Epithelial cell of prostate (primary cell): ENCODE results near the gene PRPS1.

Experiments
- DNase-seq: peaks from one replicate; pipeline ENCODE4 v3.0.0-alpha.2; 2011; ENCODE audit warnings: low read depth, low spot score
- H3K27ac ChIP-seq: fragments of 450-650 bp; 2 replicates; pipeline ENCODE4 v1.5.1; 2017; ENCODE audit warnings: mild to moderate bottlenecking

Gene PRPS1

DNA sequence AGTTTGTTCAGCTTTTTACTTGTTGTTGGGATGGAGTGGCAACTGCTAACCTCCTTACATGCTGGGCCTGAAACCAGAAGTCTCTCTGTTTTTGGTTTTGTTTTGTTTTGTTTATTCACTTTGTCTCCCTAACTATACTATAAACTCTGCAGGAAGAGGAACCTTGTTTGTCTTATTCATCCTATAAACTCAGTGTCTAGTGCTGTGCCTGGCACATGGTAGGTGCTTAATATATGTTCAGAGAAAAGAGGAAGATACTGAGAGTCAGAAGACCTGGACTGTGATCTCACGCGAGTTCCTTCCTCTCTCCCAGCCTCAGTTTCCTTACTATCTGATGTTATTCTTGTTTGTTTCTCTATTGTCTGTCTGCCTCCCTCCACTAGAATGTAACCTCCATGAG is 71.3 kb downstream of the PRPS1 start:
- DNase-seq, result no peak
- H3K27ac ChIP-seq, result peak overlapping the region; percentile 32

- no peak for DNase-seq
- H3K27ac ChIP-seq, result peak overlapping the region; percentile 32
Measured at GRCh38 chrX:107700317-107700774, 72.0 kb downstream of the PRPS1 start.
